Measurements from ENCODE around the gene ULBP3.
"Not testable (repeated sequence)": the region's sequence is repeated elsewhere in the genome, so short reads cannot be mapped to it uniquely, and the experiment has no call there.

The ULBP3 gene

GRCh38 chr6:150027806-150028565, 40.9 kb downstream of the ULBP3 start:
- TF ChIP-seq, protein P1, sequence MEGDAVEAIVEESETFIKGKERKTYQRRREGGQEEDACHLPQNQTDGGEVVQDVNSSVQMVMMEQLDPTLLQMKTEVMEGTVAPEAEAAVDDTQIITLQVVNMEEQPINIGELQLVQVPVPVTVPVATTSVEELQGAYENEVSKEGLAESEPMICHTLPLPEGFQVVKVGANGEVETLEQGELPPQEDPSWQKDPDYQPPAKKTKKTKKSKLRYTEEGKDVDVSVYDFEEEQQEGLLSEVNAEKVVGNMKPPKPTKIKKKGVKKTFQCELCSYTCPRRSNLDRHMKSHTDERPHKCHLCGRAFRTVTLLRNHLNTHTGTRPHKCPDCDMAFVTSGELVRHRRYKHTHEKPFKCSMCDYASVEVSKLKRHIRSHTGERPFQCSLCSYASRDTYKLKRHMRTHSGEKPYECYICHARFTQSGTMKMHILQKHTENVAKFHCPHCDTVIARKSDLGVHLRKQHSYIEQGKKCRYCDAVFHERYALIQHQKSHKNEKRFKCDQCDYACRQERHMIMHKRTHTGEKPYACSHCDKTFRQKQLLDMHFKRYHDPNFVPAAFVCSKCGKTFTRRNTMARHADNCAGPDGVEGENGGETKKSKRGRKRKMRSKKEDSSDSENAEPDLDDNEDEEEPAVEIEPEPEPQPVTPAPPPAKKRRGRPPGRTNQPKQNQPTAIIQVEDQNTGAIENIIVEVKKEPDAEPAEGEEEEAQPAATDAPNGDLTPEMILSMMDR (IDR thresholded peaks at IDR 0.05; ENCODE audit: insufficient read depth, low read depth, low read length, missing control alignments), result no peak
- no peak for DNase-seq (ENCODE audit: low read depth)
- H3K4me3 ChIP-seq (ENCODE audit: low read depth, low read length), result no peak overlapping the region

DNA sequence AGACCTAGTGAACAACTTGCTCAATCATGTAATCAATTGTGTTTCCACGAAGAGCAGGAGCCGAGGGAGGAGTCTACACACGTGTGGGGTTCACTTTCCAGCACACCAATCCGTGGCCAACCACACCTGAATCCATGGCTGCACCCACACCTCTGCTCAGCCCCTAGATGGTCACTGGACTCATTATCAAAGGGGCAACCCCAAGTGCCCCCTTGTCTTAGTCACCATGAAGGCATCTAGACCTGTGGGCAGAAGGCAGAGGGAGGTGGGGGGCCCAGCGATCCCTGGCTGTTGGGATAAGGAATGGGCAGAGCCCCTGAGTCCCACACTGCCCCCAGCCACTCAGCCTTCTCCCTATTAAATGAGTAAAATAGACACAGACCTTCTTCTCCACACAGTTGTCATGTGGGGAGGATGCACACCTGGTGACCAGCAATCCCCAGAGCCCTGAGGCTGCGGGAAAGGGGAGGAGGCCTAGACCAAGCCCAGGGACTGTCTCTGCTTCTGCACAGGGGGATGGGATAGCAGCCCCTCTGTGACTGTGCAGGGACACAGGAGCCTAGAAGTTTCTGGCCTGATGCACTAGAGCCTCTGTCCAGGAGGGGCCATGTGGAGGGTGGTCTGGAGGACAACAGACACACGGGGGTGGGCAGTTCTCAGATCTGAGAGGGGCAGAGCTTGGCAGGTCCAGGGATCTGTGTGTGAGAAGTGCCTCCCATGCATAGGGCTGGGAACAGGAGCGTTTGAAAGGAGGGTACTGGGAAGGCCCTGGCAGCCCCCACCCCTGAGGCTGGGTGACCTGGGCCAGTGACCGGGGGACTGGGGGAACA, 41.7 kb downstream of the ULBP3 start:
- TF ChIP-seq, protein P1 (IDR thresholded peaks at IDR 0.05; ENCODE audit: insufficient read depth, low read depth, low read length, missing control alignments), result no peak
- DNase-seq (ENCODE audit: low read depth), result no peak
- H3K4me3 ChIP-seq (ENCODE audit: low read depth, low read length), result no peak overlapping the region

GRCh38 chr6:150025201-150025917, 43.6 kb downstream of the ULBP3 start, which contains the start of gene RAET1L:
TSS of gene RAET1L (minus strand) at chr6:150025532. CDS start at chr6:150025471, 61 bp downstream.
- TF ChIP-seq, protein P1 (IDR thresholded peaks at IDR 0.05; ENCODE audit: insufficient read depth, low read depth, low read length, missing control alignments), result no peak
- no peak within 1 kb of the TSS for H3K4me3 ChIP-seq (ENCODE audit: low read depth, low read length)
- DNase-seq (ENCODE audit: low read depth), result no peak

DNA sequence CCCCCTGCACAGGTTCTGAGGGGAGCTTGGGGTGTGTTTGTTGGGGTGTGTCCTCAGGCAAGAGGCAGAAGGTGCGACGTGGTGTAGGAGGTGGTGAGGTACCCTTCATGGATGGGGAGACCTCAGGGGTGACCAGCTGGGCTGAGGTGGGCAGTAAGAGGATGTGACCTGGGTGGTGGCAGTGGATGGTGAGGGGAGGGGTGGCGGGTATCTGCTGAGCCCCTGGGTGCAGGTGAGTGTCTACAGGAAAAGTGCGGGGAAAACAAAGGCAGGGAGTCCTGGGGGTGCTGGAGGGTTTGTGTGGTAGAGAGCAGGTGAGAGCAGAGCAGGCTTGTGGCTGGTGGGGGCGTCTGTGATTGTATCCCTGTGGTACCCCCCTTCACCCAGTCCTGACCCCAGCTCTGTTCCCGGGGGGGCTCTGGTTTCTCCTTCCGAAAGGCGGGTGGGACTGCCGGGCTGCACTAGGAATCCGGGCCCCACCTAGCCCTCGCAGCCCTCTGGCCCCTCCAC, 44.2 kb downstream of the ULBP3 start:
- no peak overlapping the region for H3K4me3 ChIP-seq (ENCODE audit: low read depth, low read length)
- TF ChIP-seq, protein P1 (IDR thresholded peaks at IDR 0.05; ENCODE audit: insufficient read depth, low read depth, low read length, missing control alignments), result no peak
- DNase-seq (ENCODE audit: low read depth), result no peak

GRCh38 chr6:150024021-150024420, 44.9 kb downstream of the ULBP3 start:
- H3K4me3 ChIP-seq (ENCODE audit: low read depth, low read length); DNase-seq (ENCODE audit: low read depth): not testable (repeated sequence)

- not testable (repeated sequence) for DNase-seq (ENCODE audit: low read depth); H3K4me3 ChIP-seq (ENCODE audit: low read depth, low read length)
Observed at GRCh38 chr6:150021870-150022269, 47.1 kb downstream of the ULBP3 start.

DNA sequence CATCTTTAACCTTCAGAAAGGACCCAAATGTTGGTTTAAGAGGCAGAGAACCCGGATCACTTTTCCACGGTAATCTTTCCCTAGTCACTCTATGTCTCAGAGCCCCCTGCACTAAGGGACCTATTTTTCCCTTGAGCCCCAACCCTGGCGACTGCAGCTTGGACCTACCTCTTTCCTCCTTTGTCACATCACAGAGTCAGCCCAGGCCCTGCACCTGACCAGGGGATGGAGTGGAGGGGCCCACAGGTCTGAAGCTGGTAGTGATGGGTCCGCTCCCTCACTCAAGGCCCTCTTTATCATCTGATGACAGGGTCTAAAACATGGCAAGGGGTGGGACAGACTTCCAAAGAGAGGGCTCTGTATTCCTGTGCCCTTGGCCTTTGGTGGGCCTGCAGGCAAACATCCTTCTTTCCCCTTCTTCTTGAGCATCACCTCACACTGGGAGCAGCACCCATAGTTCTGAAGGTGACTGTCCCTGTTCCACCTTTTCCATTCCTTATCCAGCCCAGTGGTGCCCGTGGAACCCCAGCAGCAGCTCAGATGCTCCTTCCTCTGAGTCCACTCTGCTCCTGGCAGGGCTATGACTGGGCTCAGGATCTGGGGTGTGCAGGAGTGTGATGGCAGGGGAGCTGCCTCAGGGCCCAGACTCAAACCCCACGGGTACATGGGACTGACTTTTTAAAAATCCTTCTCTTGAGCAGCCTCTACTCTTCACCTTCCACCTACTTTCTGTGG, 49.9 kb downstream of the ULBP3 start:
- TF ChIP-seq, protein P1 (IDR thresholded peaks at IDR 0.05; ENCODE audit: insufficient read depth, low read depth, low read length, missing control alignments), result no peak
- no peak for DNase-seq (ENCODE audit: low read depth)
- no peak overlapping the region for H3K4me3 ChIP-seq (ENCODE audit: low read depth, low read length)

- not testable (repeated sequence) for DNase-seq (ENCODE audit: low read depth); H3K4me3 ChIP-seq (ENCODE audit: low read depth, low read length)
Observed at GRCh38 chr6:150017186-150017521, 51.8 kb downstream of the ULBP3 start.

All from GM12865 (cell line).